ENCODE data around the gene ZNF319.
"Not testable (repeated sequence)": the region's sequence is repeated elsewhere in the genome, so short reads cannot be mapped to it uniquely, and the experiment has no call there.

ZNF319 gene

GRCh38 chr16:58021661-58022551, 21.4 kb upstream of the ZNF319 start:
- DNase-seq (ENCODE audit: low read depth), result no peak

- no peak for DNase-seq (ENCODE audit: low read depth)
Observed at GRCh38 chr16:58020628-58021521, 20.4 kb upstream of the ZNF319 start.

- no peak for DNase-seq (ENCODE audit: low read depth)
Observed at GRCh38 chr16:58019866-58020538, 19.5 kb upstream of the ZNF319 start.

GRCh38 chr16:58018803-58019202, 18.3 kb upstream of the ZNF319 start:
- no peak for DNase-seq (ENCODE audit: low read depth)

GRCh38 chr16:58016840-58017446, 16.5 kb upstream of the ZNF319 start:
- no peak for DNase-seq (ENCODE audit: low read depth)

GRCh38 chr16:58013201-58013956, 12.9 kb upstream of the ZNF319 start:
- no peak for DNase-seq (ENCODE audit: low read depth)

- DNase-seq (ENCODE audit: low read depth), result no peak
Observed at GRCh38 chr16:58012481-58012880, 12.0 kb upstream of the ZNF319 start.

GRCh38 chr16:58011652-58012051, 11.2 kb upstream of the ZNF319 start:
- DNase-seq (ENCODE audit: low read depth), result no peak

- DNase-seq (ENCODE audit: low read depth), result no peak
Observed at GRCh38 chr16:58010886-58011285, 10.4 kb upstream of the ZNF319 start.

- DNase-seq (ENCODE audit: low read depth), result no peak
Observed at GRCh38 chr16:58009856-58010416, 9.5 kb upstream of the ZNF319 start.

- not testable (repeated sequence) for DNase-seq (ENCODE audit: low read depth)
Observed at GRCh38 chr16:58004736-58005135, 4.3 kb upstream of the ZNF319 start.

- no peak for DNase-seq (ENCODE audit: low read depth)
Observed at GRCh38 chr16:58002936-58003335, 2.5 kb upstream of the ZNF319 start.

- no peak for DNase-seq (ENCODE audit: low read depth)
Observed at GRCh38 chr16:58002416-58002800, 1.9 kb upstream of the ZNF319 start.

GRCh38 chr16:58001781-58002415, 1.4 kb upstream of the ZNF319 start:
- DNase-seq (ENCODE audit: low read depth), result no peak

GRCh38 chr16:58000706-58001676, 519 bp upstream of the ZNF319 start, which contains the start of gene USB1:
Gene USB1, plus strand, starts transcription at chr16:58001407. Its CDS starts 77 bp downstream, at chr16:58001484.
- peak; percentile 57 for DNase-seq (ENCODE audit: low read depth)

GRCh38 chr16:57999366-57999970, 1.0 kb downstream of the ZNF319 start:
- no peak for DNase-seq (ENCODE audit: low read depth)

GRCh38 chr16:57998992-57999365, 1.5 kb downstream of the ZNF319 start:
- DNase-seq (ENCODE audit: low read depth), result no peak

- DNase-seq (ENCODE audit: low read depth), result no peak
Observed at GRCh38 chr16:57998486-57998885, 2.0 kb downstream of the ZNF319 start.
